GM12865 (cell line): Measurements from ENCODE around the gene TNK1.

Experiments
- DNase-seq: peaks from one replicate; pipeline ENCODE4 v3.0.0; 2010; ENCODE audit warnings: low read depth
- H3K4me3 ChIP-seq: 2 replicates; pipeline ENCODE4 v1.5.1; 2011; ENCODE audit warnings: mild to moderate bottlenecking, low read depth, low read length, control low read depth
- TF ChIP-seq, protein P1 (sequence below): IDR thresholded peaks from 2 replicates; pipeline ENCODE4 v1.5.1; 2011; ENCODE audit warnings: low read length, control low read depth, low read depth, inconsistent platforms; ENCODE audit not compliant: insufficient read depth; ENCODE audit errors: missing control alignments

TNK1 gene

DNA sequence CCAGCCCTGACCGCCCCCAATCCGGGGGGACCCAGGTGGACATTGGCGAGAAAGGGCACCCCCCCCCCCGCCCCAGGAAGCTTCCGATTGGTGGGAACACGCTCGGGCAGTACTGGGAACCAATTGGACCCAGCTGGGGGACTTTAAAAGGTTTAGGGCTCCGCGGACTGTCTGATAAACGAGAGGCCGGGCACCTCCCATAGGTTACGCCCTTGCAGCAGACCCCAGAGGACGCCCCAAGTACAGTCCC lies 22.8 kb downstream of the TNK1 start:
- DNase-seq = no peak
- peak overlapping the region; percentile 51 for H3K4me3 ChIP-seq
- TF ChIP-seq, protein P1, sequence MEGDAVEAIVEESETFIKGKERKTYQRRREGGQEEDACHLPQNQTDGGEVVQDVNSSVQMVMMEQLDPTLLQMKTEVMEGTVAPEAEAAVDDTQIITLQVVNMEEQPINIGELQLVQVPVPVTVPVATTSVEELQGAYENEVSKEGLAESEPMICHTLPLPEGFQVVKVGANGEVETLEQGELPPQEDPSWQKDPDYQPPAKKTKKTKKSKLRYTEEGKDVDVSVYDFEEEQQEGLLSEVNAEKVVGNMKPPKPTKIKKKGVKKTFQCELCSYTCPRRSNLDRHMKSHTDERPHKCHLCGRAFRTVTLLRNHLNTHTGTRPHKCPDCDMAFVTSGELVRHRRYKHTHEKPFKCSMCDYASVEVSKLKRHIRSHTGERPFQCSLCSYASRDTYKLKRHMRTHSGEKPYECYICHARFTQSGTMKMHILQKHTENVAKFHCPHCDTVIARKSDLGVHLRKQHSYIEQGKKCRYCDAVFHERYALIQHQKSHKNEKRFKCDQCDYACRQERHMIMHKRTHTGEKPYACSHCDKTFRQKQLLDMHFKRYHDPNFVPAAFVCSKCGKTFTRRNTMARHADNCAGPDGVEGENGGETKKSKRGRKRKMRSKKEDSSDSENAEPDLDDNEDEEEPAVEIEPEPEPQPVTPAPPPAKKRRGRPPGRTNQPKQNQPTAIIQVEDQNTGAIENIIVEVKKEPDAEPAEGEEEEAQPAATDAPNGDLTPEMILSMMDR = no peak

DNA sequence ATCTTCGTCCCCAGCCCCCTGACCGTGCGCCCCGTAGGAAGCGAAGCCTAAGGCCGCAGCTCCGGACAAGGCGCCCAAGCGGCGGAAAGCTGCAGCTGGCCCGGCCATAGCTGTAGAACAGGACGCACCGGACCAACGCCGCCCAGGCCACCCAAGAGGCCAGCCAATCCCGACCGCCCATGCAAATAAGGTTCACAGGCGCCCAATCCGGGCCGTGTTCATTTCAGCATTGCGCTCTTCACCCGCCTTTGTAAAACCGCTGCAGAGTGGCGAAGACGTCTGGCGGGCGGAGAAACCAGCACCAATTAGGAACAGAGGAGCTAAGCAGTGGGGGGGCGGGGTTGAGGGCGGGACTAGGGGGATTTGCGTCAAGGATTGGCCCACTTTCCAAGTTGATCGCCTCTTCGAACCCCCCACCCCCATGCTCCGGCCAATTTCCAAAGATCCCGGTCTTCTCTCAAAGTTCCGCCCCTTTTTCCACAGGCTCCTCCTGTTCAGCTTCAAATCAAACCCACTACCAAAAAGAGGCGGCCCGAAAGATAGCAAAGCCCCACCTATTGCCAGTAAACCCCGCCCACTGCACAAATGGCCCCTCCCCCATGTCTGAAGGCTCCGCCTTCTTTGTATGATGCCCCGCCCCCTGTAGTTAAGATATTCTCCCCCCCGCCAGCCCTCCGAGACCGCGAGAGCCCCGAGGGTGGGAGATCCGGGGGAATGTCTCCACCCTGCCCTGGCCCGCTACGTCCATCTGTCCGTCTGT lies 23.3 kb downstream of the TNK1 start, which contains the start of gene TMEM256:
TMEM256 (minus strand) TSS at position 121 of the 760 bp plus-strand sequence; CDS start at position 108, 13 bp downstream.
- peak; percentile 99 for DNase-seq
- TF ChIP-seq, protein P1 = no peak

DNA sequence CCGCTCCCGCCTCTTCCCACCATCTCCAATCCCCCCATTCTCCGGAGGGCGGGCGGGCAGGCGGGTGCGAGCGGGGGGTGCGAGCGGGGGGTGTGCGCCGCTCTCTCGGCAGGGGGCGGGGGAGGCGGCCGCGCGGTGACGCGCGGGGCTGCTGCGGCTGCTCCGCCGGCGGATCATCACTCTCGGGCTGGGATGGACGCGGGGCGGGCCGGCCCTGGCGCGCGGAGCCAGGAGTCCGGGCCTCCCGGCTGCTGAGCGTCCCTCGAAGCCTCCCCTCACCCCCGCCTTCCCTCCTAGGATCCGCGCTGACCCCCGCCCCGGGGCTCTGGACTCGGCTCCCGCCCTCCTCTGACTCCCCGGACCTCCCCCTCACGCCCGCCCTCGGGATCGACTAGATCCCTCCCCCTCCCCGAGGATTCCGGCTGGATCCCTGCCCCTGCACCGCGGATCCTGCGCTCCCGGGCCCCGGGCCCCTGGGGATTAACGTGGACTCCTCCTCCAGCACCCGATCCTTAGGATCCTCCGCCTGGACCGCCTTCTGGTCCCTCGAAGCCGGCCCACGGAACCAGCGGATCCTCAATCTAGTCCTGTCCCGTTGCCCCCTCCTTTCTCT lies 24.0 kb downstream of the TNK1 start:
- H3K4me3 ChIP-seq = peak overlapping the region; percentile 69
- TF ChIP-seq, protein P1 = no peak
- no peak for DNase-seq

More for the DNA sequence above, 23.3 kb downstream of the TNK1 start, which contains the start of gene TMEM256:
- H3K4me3 ChIP-seq = peak within 1 kb of the TSS; percentile 69

DNA sequence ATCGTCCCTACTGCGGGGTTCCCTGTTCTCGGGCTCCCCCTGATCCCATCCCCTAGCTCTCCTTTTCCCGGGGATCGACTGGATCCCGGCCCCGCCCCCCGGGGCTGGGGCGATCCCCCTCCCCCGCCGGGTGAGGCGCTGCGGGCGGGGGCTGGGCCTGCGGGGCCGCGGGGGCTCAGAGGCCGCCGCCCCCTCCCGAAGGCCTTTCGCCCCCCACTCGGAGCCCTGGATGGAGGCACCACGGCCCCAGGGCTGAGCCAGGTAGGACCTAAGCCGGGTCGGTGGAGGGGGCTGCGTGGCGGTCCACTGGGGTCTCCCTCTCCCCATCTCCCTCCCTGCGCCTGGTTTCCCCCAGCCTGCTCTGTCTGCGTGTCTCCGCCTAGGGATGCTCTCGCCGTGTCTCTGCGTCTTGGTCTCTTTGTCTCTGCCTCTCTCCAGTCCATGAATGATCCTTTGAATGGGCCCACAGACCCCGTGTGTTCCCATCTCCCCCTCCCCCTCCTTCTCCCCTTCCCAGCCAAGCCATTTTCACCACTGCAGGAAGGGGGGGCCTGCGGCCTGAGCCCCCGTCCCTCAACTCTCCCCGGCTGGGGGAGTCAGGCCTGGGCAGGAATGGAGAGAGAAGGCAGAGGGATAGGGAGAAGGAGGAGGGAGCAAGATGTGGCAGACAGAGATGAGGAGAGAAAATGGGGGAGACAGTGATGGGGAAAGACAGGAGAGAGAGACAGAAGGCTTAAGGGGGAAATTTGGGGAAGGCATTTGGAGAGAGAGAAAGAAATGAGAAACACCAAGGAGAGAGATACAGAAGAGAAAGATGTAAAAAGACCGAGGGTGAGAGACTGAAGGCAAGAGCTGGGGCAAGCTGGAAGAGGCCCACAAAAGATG lies 24.7 kb downstream of the TNK1 start:
- TF ChIP-seq, protein P1 = no peak
- no peak for DNase-seq
- peak overlapping the region; percentile 69; the same call in 1 of the 2 replicates for H3K4me3 ChIP-seq

DNA sequence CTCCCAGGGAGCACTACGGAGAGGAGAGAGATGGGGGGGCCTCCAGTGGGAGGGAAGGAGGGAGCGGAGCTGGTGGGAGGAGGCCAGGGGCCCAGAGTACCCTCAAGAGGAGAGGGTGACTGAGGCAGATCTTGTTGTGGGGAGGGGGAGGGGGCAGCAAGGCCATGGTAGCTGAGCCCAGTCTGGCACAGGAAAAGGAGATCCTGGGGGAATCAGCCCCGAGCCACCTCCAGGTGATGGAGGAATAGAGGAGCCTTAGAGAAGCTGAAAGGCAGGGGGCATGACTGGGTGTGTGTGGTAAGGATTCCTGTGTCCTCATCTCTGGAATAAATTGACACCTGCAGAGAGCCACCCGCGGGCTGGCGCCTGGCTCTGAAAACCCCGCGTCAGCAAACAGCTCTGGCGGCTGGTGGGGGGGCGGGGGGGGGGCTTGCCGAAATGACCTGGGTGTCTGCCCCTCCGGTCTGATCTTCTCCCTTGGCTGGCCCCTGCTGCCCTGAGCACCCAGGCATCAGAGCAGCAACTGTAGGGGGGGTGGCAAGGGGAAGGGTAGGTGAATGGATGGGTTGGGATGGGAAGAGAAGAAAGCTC lies 25.4 kb downstream of the TNK1 start:
- TF ChIP-seq, protein P1 = no peak
- no peak for DNase-seq
- no peak overlapping the region for H3K4me3 ChIP-seq

DNA sequence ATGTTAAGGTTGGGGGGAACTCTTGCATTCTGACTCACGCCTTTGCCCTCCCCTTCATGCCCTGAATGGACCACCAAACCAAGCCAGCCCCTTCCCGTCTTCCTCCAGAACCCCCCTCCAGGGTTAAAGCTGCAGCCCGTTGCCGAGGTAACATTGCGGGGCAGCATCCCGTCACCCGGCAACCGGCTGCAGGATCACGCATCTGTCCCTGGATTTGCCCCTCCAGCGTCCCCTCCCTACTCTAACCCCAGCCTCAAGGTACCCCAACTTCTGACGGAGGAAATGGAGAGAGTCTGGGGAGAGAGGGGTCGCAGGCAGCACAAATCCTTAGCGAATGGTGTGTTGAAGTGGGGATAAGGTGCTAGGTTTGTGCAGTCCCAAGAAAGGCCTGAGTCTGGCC lies 26.2 kb downstream of the TNK1 start:
- TF ChIP-seq, protein P1 = no peak
- H3K4me3 ChIP-seq = no peak overlapping the region
- DNase-seq = no peak
